OCI-LY3 (cell line): Measurements from ENCODE around the gene TMEM229A.
"Not testable (repeated sequence)": the region's sequence is repeated elsewhere in the genome, so short reads cannot be mapped to it uniquely, and the experiment has no call there.

Experiments
- EZH2phosphoT487 ChIP-seq: fragments of 200-600 bp; shearing (Covaris generic); IDR thresholded peaks from 2 replicates; pipeline ENCODE4 v1.6.1; 2018; ENCODE audit warnings: antibody characterized with exemption, mixed run types, low read depth
- TF ChIP-seq, protein P1 (sequence below): fragments of 200-600, 300-600 bp; sonication (generic); IDR thresholded peaks from 2 replicates; pipeline ENCODE4 v1.5.1; 2014; ENCODE audit warnings: antibody characterized with exemption, low read length, low read depth

- TF ChIP-seq, protein P1, sequence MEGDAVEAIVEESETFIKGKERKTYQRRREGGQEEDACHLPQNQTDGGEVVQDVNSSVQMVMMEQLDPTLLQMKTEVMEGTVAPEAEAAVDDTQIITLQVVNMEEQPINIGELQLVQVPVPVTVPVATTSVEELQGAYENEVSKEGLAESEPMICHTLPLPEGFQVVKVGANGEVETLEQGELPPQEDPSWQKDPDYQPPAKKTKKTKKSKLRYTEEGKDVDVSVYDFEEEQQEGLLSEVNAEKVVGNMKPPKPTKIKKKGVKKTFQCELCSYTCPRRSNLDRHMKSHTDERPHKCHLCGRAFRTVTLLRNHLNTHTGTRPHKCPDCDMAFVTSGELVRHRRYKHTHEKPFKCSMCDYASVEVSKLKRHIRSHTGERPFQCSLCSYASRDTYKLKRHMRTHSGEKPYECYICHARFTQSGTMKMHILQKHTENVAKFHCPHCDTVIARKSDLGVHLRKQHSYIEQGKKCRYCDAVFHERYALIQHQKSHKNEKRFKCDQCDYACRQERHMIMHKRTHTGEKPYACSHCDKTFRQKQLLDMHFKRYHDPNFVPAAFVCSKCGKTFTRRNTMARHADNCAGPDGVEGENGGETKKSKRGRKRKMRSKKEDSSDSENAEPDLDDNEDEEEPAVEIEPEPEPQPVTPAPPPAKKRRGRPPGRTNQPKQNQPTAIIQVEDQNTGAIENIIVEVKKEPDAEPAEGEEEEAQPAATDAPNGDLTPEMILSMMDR = not testable (repeated sequence)
- not testable (repeated sequence) for TF ChIP-seq EZH2phosphoT487
Observed at GRCh38 chr7:124024329-124024728, 8.5 kb downstream of the TMEM229A start.
